Peyer's patch (tissue), 4 donors: ENCODE measurements around the gene RIMS4. TPM values are rescaled to one million over a fixed set of nuclear protein-coding genes. Genes with fewer than 3 reads are reported as not detected.
A peak's percentile ranks its signal among the peaks of the same experiment; 100 is the strongest.
"Not testable (repeated sequence)": the region's sequence is repeated elsewhere in the genome, so short reads cannot be mapped to it uniquely, and the experiment has no call there.

ENCODE experiments used
- DNase-seq, 3 donors: peaks; one replicate each; pipeline ENCODE4 v3.0.0-alpha.2; 2017 to 2019
- H3K27ac ChIP-seq, 4 donors: fragments of 200-600 bp; sonication (generic); one replicate each; pipeline ENCODE4 v1.5.1; 2016 to 2019
- H3K27me3 ChIP-seq, 2 donors: fragments of 200-600 bp; sonication (generic); one replicate each; pipeline ENCODE4 v1.5.1; 2019
- H3K36me3 ChIP-seq, 3 donors: fragments of 200-600 bp; sonication (generic); one replicate each; pipeline ENCODE4 v1.5.1; 2016 to 2019
- H3K4me1 ChIP-seq, 4 donors: fragments of 200-600 bp; sonication (generic); one replicate each; pipeline ENCODE4 v1.5.1; 2016 to 2019
- H3K4me3 ChIP-seq, 4 donors: fragments of 200-600 bp; sonication (generic); 1 replicate in 3 of 4; 2 replicates in 1 of 4; pipeline ENCODE4 v1.5.1; 2016 to 2019; ENCODE audit warnings: mild to moderate bottlenecking in 1 of 4
- H3K9me3 ChIP-seq, 4 donors: fragments of 200-600 bp; sonication (generic); one replicate each; pipeline ENCODE4 v1.5.1; 2016 to 2019; ENCODE audit warnings: mild to moderate bottlenecking in 1 of 4
- POLR2A ChIP-seq, 2 donors: fragments of 450-650 bp; IDR thresholded peaks; one replicate each; pipeline ENCODE4 v1.5.1; 2017; ENCODE audit warnings: antibody characterized with exemption in 2 of 2, mild to moderate bottlenecking in 2 of 2, moderate library complexity in 2 of 2
- total RNA-seq, 4 donors: library from RNA; depleted of rRNA; stranded (reverse); fragments of >200 nt; gene quantifications; one replicate each; pipeline ENCODE4 v1.1.0, GENCODE V29; 2016
- TF ChIP-seq, protein P1 (sequence below), 6 experiments: fragments of 450-650 bp in 4 of 6; fragments of 200-600 bp in 2 of 6; sonication (generic) in 1 of 6; IDR thresholded peaks; one replicate each; pipeline ENCODE4 v1.5.1; 2017 to 2019; ENCODE audit warnings: antibody characterized with exemption in 6 of 6, mild to moderate bottlenecking in 3 of 6, moderate library complexity in 1 of 6

Gene RIMS4
- total RNA-seq, 4 donors from 2014 or later, result 0.13 to 0.18 TPM; not detected in 2

DNA sequence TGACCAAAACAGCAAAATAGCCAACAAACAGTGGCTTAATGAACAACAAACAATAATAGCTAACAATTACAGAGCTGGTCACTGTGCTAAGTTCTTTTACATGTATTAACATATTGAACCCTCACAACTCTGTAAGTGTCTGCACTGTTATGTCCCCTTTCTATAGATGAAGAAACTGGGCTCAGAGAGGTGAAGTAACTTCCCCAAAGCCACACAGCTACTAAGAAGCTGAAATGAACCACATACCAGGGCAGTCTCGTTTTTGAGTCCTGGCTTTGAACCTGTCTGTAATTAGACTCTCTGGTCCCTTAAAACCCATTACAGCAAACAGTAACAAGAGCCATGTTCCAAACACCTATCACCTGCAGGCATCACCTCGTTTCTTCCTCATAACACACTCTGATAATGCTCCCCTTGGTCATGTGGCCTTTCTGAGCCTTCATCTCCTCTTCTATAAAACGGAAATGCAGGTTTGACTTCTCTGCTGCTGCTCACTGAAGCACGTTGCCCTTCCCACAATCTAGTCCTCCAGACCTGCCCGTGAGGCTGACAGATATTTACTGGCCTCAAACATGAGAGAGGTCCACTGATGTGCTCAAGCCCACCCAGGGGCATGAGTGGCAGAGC, 41.4 kb downstream of the RIMS4 start:
- no peak overlapping the region for H3K4me3 ChIP-seq
- no peak overlapping the region for H3K27ac ChIP-seq
- H3K27me3 ChIP-seq, result no peaks in the 10 kb centered on the region
- H3K9me3 ChIP-seq, result no peaks in the 10 kb centered on the region
- no peaks in the 10 kb centered on the region for H3K4me1 ChIP-seq
- no peak for TF ChIP-seq POLR2A (IDR thresholded peaks at IDR 0.05)
- TF ChIP-seq, protein P1, sequence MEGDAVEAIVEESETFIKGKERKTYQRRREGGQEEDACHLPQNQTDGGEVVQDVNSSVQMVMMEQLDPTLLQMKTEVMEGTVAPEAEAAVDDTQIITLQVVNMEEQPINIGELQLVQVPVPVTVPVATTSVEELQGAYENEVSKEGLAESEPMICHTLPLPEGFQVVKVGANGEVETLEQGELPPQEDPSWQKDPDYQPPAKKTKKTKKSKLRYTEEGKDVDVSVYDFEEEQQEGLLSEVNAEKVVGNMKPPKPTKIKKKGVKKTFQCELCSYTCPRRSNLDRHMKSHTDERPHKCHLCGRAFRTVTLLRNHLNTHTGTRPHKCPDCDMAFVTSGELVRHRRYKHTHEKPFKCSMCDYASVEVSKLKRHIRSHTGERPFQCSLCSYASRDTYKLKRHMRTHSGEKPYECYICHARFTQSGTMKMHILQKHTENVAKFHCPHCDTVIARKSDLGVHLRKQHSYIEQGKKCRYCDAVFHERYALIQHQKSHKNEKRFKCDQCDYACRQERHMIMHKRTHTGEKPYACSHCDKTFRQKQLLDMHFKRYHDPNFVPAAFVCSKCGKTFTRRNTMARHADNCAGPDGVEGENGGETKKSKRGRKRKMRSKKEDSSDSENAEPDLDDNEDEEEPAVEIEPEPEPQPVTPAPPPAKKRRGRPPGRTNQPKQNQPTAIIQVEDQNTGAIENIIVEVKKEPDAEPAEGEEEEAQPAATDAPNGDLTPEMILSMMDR (IDR thresholded peaks at IDR 0.05), result no peak
- peak in 1 of 3 donors; percentile 25 for DNase-seq
- H3K36me3 ChIP-seq, result no peaks in the 10 kb centered on the region

GRCh38 chr20:44768256-44768655, 42.1 kb downstream of the RIMS4 start:
- Histone ChIP-seq H3K4me1 (no peaks in the 10 kb centered on the region), H3K9me3 (no peaks in the 10 kb centered on the region), H3K27me3 (no peaks in the 10 kb centered on the region), H3K27ac (no peak overlapping the region), H3K36me3 (no peaks in the 10 kb centered on the region), H3K4me3 (no peak overlapping the region)
- no peak for TF ChIP-seq POLR2A (IDR thresholded peaks at IDR 0.05)
- TF ChIP-seq, protein P1 (IDR thresholded peaks at IDR 0.05), result no peak
- no peak for DNase-seq

DNA sequence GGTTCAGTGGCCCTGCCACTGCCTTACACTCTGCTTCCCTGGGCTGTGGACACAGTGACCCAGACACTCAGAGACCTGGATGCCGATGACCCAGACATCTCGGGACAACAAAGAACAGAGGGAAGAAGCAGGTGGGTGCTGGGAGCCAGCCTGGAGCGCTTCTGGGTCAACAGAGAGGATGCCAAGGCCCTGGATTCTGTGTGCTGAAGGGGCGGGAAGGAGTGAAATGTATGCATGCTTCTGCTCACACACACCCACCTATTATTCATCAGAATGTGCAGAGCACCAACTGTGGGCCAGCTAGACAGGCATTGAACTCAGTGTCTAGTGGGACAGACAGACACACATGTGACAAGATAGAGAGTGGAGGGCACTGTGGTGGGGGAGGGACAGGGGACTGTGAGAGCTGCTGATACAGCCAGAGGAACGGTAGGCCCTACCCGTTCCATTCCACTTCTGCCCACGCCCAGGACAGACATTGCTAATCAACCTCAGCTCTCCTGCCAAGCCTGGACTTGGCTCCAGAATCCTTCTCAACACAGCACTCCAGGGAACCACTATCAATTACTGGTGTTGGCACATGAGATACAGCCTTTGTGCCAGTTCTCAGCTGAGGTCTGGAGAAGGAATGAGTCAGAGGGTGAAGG, 44.5 kb downstream of the RIMS4 start:
- H3K4me1 ChIP-seq, result no peaks in the 10 kb centered on the region
- H3K27ac ChIP-seq, result no peak overlapping the region
- no peaks in the 10 kb centered on the region for H3K36me3 ChIP-seq
- no peaks in the 10 kb centered on the region for H3K9me3 ChIP-seq
- DNase-seq, result no peak
- no peaks in the 10 kb centered on the region for H3K27me3 ChIP-seq
- TF ChIP-seq POLR2A (IDR thresholded peaks at IDR 0.05), result no peak
- TF ChIP-seq, protein P1 (IDR thresholded peaks at IDR 0.05), result no peak
- H3K4me3 ChIP-seq, result no peak overlapping the region

DNA sequence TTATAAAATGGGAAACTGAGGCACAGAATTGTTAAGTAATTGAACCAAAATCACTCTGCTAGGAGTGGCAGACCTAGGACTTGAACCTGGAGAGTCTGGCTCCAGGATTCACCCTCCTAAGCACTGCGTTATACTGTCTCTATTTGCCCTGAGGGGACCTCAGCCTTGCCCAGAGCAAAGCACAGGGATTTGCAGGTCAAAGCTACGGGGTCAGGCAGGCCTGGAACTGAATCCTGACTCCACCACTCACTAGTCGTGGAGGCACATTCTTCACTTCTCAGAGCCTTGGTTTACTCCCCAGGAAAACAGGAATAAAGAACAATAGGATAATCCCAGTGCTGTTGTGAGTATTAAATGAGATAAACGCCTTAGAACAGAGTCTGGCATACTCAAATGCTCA, 45.3 kb downstream of the RIMS4 start:
- Histone ChIP-seq H3K4me1 (no peaks in the 10 kb centered on the region), H3K27ac (no peak overlapping the region), H3K36me3 (no peaks in the 10 kb centered on the region), H3K4me3 (no peak overlapping the region), H3K27me3 (no peaks in the 10 kb centered on the region), H3K9me3 (no peaks in the 10 kb centered on the region)
- DNase-seq, result no peak
- TF ChIP-seq POLR2A (IDR thresholded peaks at IDR 0.05), result no peak
- TF ChIP-seq, protein P1 (IDR thresholded peaks at IDR 0.05), result no peak

- H3K9me3 ChIP-seq, H3K27me3 ChIP-seq, H3K4me1 ChIP-seq, DNase-seq, H3K36me3 ChIP-seq, H3K4me3 ChIP-seq, H3K27ac ChIP-seq: not testable (repeated sequence)
Measured at GRCh38 chr20:44763798-44764197, 46.5 kb downstream of the RIMS4 start.

- Histone ChIP-seq H3K36me3 (no peaks in the 10 kb centered on the region), H3K9me3 (no peaks in the 10 kb centered on the region), H3K4me1 (no peaks in the 10 kb centered on the region), H3K27me3 (no peaks in the 10 kb centered on the region), H3K27ac (no peak overlapping the region), H3K4me3 (no peak overlapping the region)
- TF ChIP-seq, protein P1 (IDR thresholded peaks at IDR 0.05), result no peak
- no peak for TF ChIP-seq POLR2A (IDR thresholded peaks at IDR 0.05)
- DNase-seq, result no peak
Measured at GRCh38 chr20:44762466-44763140, 47.7 kb downstream of the RIMS4 start.
